ENCODE data around the gene PLPP7. TPM values are rescaled to one million over a fixed set of nuclear protein-coding genes. Genes with fewer than 3 reads are reported as not detected.
A peak's percentile ranks its signal among the peaks of the same experiment; 100 is the strongest.

The PLPP7 gene
- polyA plus RNA-seq, 1 donor (not counting 4 experiments of a cell fraction or from before 2014, with no cell fraction given): not detected

- H3K36me3 ChIP-seq (ENCODE audit: control insufficient read depth in 2 of 2, extremely low read depth in 1 of 2, insufficient read depth in 2 of 2, low read length in 2 of 2): no peaks in the 10 kb centered on the region
- H3K27me3 ChIP-seq (ENCODE audit: control insufficient read depth, extremely low read depth, insufficient read depth, low read length): peaks cover 47% of the 10 kb centered on the region
- dilution Hi-C loops (cut with MboI; ENCODE audit: extremely low pct_ligation_motif_present, low sequenced_read_pairs): no loop called here
- FAIRE-seq (no peak), DNase-seq (ENCODE audit: low read depth, low spot score) (no peak)
- no peaks in the 10 kb centered on the region for H4K20me1 ChIP-seq (ENCODE audit: control insufficient read depth, extremely low read depth, insufficient read depth, low read length)
- no peaks in the 10 kb centered on the region for H3K9me3 ChIP-seq (ENCODE audit: control insufficient read depth, low read depth, low read length)
- H3K9me1 ChIP-seq (ENCODE audit: control insufficient read depth, extremely low read depth, insufficient read depth, low read length): no peaks in the 10 kb centered on the region
- no peak overlapping the region for H3K27ac ChIP-seq (ENCODE audit: control insufficient read depth, insufficient read depth, low read length)
- peak; percentile 54 for TF ChIP-seq EZH2 (IDR thresholded peaks at IDR 0.05; ENCODE audit: low read length)
- TF ChIP-seq CTCF (optimal IDR thresholded peaks at IDR 0.05 in 1 of 3, IDR thresholded peaks at IDR 0.05 in 1 of 3, conservative IDR thresholded peaks at IDR 0.05 in 1 of 3; ENCODE audit: extremely low read depth in 1 of 3, insufficient read depth in 2 of 3, low read length in 3 of 3): no peak
- no peak overlapping the region for H3K9ac ChIP-seq (ENCODE audit: control insufficient read depth, extremely low read depth, insufficient read depth, low read length)
- no peaks in the 10 kb centered on the region for H3K79me2 ChIP-seq (ENCODE audit: control insufficient read depth, insufficient read depth, low read length)
- H3K4me1 ChIP-seq (ENCODE audit: control insufficient read depth, extremely low read depth, insufficient read depth, low read length): no peaks in the 10 kb centered on the region
- H3K4me3 ChIP-seq (ENCODE audit: control insufficient read depth in 2 of 3, extremely low read depth in 1 of 3, insufficient read depth in 2 of 3, low read depth in 1 of 3, low read length in 3 of 3): no peak overlapping the region
- H2AFZ ChIP-seq (ENCODE audit: control insufficient read depth, low read length): no peak overlapping the region
- H3K4me2 ChIP-seq (ENCODE audit: control insufficient read depth, extremely low read depth, insufficient read depth, low read depth, low read length): no peak overlapping the region
Measured at GRCh38 chr9:131282688-131283422, 6.7 kb upstream of the PLPP7 start.

- no peak overlapping the region for H2AFZ ChIP-seq (ENCODE audit: control insufficient read depth, low read length)
- H3K27ac ChIP-seq (ENCODE audit: control insufficient read depth, insufficient read depth, low read length): no peak overlapping the region
- TF ChIP-seq CTCF (optimal IDR thresholded peaks at IDR 0.05 in 1 of 3, IDR thresholded peaks at IDR 0.05 in 1 of 3, conservative IDR thresholded peaks at IDR 0.05 in 1 of 3; ENCODE audit: extremely low read depth in 1 of 3, insufficient read depth in 2 of 3, low read length in 3 of 3): no peak
- DNase-seq (ENCODE audit: low read depth, low spot score) (no peak), FAIRE-seq (no peak)
- dilution Hi-C loops (cut with MboI; ENCODE audit: extremely low pct_ligation_motif_present, low sequenced_read_pairs): no loop called here
- no peaks in the 10 kb centered on the region for H4K20me1 ChIP-seq (ENCODE audit: control insufficient read depth, extremely low read depth, insufficient read depth, low read length)
- H3K36me3 ChIP-seq (ENCODE audit: control insufficient read depth in 2 of 2, extremely low read depth in 1 of 2, insufficient read depth in 2 of 2, low read length in 2 of 2): no peaks in the 10 kb centered on the region
- H3K9me3 ChIP-seq (ENCODE audit: control insufficient read depth, low read depth, low read length): no peaks in the 10 kb centered on the region
- no peaks in the 10 kb centered on the region for H3K4me1 ChIP-seq (ENCODE audit: control insufficient read depth, extremely low read depth, insufficient read depth, low read length)
- H3K9ac ChIP-seq (ENCODE audit: control insufficient read depth, extremely low read depth, insufficient read depth, low read length): no peak overlapping the region
- peaks cover 40% of the 10 kb centered on the region for H3K27me3 ChIP-seq (ENCODE audit: control insufficient read depth, extremely low read depth, insufficient read depth, low read length)
- no peaks in the 10 kb centered on the region for H3K9me1 ChIP-seq (ENCODE audit: control insufficient read depth, extremely low read depth, insufficient read depth, low read length)
- no peak overlapping the region for H3K4me3 ChIP-seq (ENCODE audit: control insufficient read depth in 2 of 3, extremely low read depth in 1 of 3, insufficient read depth in 2 of 3, low read depth in 1 of 3, low read length in 3 of 3)
- no peaks in the 10 kb centered on the region for H3K79me2 ChIP-seq (ENCODE audit: control insufficient read depth, insufficient read depth, low read length)
- H3K4me2 ChIP-seq (ENCODE audit: control insufficient read depth, extremely low read depth, insufficient read depth, low read depth, low read length): no peak overlapping the region
Measured at GRCh38 chr9:131284856-131285255, 4.7 kb upstream of the PLPP7 start.

All from keratinocyte (primary cell).